HG02943 (cell line): ENCODE measurements around the gene KDF1.

Experiments
- ATAC-seq: cut with Tn5 transposase; IDR thresholded peaks from one replicate; pipeline ENCODE4 v1.9.1; 2021; ENCODE audit warnings: mild to moderate bottlenecking, low read depth, moderate library complexity; ENCODE audit not compliant: unreplicated experiment

KDF1 gene, protein sequence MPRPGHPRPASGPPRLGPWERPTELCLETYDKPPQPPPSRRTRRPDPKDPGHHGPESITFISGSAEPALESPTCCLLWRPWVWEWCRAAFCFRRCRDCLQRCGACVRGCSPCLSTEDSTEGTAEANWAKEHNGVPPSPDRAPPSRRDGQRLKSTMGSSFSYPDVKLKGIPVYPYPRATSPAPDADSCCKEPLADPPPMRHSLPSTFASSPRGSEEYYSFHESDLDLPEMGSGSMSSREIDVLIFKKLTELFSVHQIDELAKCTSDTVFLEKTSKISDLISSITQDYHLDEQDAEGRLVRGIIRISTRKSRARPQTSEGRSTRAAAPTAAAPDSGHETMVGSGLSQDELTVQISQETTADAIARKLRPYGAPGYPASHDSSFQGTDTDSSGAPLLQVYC

GRCh38 chr1:26959722-26960624, at the start of gene KDF1:
Gene KDF1, minus strand, starts transcription at chr1:26960468. Its CDS starts 8,088 bp downstream, at chr1:26952380.
- no peak for ATAC-seq

- no peak for ATAC-seq
Measured at GRCh38 chr1:27009601-27010197, 49.4 kb upstream of the KDF1 start.

GRCh38 chr1:27007909-27008582, 47.8 kb upstream of the KDF1 start:
- ATAC-seq, result no peak

GRCh38 chr1:27006683-27007082, 46.4 kb upstream of the KDF1 start:
- no peak for ATAC-seq

DNA sequence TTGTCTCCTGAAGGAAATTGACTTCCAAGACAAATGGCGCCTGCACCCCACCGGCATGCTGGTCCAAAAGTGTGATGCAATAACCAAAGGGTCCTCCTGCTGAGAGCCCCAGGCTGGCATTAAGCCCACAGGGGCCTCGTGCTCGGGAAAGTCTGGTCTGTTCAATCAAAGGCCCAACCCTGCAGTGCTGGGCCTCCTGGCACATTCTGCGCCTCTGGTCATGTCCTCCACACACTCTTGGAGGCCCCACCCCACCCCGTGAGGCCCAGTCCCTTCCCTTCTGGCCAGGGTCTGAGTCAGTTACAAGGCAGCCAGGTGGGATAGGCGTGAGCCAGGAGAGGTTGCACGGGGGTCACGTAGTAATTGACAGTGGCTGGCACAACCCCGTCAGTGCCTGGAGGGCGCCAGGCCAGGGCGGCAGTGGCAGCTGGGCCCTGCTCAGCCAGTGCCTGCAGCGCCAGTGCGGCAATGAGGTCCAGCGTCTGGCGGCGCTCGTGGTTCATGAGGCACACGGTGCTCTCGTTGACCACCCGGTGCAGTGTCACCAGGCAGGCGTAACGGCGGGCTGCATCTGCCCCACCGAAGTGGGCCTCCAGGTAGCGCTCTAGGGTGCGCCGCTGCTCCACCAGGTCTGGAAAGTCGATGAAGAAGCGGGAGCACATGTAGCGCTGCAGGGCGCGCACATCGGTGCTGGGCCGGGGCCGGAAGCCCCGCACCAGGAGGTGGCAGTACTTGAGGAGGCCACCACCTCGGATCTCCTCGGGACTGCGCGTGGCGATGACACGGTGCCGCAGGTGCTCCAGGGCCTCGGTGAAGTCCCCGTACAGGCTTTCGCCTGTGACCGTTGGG, 45.6 kb upstream of the KDF1 start:
- no peak for ATAC-seq

- no peak for ATAC-seq
Measured at GRCh38 chr1:27005166-27005530, 44.9 kb upstream of the KDF1 start.

DNA sequence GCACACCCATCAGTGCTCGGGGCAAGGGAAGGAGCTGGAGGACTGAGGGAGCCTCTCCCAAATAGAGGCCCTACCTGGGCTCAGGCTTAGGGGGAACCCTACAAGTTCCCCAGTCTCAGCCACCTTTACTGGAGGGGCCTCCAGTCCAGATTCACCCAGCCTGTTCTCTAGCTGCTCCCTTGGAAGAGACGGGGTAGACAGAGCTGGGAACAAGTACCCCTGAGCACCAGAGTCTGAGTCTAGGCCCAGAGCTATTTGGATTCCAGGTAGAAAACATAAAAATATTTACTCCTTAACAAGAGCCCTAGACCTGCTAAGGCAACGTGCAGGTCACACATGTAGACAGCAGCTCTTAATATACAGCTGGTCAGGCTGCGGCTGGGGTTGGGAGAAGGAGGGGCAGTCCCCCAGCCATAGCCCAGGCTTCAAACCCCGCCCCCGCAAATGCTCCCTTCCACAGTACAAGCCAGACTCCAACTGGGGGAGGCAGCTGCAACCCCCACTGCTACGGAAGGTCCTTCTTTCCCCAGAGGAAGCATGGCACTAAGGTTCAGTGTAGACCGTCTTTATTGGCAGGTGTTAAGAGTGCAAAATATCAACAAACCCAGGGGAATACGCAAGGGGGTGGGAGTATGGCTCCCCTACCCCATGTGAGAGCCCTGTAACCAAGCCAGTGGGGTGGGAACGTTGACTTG, 44.4 kb upstream of the KDF1 start:
- ATAC-seq, result no peak

GRCh38 chr1:27003745-27004470, 43.6 kb upstream of the KDF1 start:
- no peak for ATAC-seq

GRCh38 chr1:27001570-27002360, 41.5 kb upstream of the KDF1 start:
- ATAC-seq, result no peak

DNA sequence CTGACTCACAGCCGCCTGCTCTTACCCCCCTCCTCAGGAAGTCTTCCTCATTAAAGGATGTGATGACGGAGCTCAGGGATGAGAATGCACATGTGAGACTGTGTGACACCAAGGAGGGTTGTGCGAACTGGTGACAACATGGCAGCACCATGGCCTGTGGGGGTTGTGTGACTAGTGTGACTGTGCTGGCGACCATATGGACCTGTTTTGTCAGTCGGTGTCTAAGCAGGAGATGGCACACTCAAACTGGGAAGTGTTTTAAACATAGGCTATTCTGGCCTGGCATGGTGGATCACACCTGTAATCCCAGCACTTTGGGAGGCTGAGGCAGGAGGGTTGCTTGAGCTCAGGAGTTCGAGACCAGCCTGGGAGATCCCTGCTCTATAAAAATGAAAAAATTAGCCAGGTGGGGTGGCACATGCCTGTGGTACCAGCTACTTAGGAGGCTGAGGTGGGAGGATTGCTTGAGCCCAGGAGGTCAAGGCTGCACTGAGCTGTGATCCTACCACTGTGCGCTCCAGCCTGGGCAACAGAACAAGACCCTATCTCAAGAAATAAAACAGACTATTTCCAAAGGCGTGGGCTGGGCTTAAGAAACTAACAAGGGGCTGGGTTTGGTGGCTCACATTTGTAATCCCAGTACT, 40.7 kb upstream of the KDF1 start:
- ATAC-seq, result no peak

- ATAC-seq, result no peak
Measured at GRCh38 chr1:27000090-27000816, 40.0 kb upstream of the KDF1 start.

DNA sequence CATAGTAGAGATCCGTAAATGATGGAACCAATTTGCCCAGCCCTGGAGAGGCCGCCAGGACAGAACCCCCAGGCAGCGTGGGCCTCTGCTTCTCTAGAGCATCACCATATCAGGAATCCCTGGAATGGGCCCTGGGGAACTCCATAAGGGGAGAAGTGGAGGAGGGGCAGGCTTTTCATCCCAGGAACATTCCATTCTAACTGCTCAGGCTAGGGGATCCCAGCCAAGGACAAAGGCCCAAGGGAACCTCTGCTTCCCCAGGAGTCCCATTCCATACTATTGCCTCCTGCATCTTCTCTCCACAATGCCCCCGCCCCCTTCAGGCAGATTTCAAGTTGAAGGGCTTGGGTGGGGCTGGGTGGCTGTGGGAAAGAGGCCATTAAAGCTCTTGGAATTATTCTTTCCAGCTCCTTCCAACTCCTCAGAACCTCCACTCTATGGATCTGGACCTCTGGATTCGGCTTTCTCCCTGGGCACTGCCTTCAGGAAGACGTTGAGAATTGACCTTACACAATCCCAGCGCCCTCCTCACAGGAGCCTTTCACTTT, 39.2 kb upstream of the KDF1 start:
- ATAC-seq, result no peak

DNA sequence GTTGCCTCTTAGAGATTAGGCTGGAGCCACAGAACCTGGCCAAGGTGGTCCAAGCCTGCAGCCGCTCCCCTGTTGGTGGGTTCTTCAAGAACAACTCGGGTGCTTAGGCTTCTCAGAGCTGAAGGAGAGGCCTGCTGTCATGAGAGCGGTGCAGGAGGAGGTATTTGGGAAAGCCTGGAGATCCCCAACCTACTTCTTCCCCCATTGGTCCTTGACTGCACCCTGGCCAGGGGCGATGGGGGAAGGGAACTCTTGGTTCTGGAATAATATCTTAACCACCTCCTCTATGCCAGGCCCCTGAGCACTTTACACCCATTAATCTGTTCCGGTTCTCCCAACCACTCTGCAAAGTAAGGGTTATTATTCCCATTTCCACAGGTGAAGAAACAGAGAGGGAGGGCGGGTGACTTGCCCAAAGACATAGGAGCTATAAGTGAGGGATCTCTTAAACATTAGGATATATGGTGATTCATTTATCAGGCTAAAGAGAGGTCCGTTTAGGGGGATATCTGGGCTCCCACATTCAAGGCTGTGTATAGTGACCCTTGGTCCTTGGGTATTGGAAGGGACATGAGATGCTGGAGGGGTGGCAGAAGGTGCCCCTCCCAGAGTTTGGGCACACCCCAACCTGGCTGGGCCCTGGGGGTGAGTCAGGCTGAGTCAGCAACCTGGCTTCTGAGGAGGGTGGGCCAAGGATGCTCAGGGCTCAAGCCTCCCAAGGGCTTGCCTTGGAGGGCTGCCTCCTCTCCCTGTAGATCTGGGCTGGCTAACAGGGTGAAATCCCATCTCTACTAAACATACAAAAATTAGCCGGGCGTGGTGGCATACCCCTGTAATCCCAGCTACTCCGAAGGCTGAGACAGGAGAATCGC, 38.4 kb upstream of the KDF1 start:
- ATAC-seq, result no peak

GRCh38 chr1:26996665-26997064, 36.4 kb upstream of the KDF1 start:
- no peak for ATAC-seq

GRCh38 chr1:26996024-26996423, 35.8 kb upstream of the KDF1 start:
- no peak for ATAC-seq
